ENCODE measurements around the gene CHRM2. TPM values are rescaled to one million over a fixed set of nuclear protein-coding genes. Genes with fewer than 3 reads are reported as not detected.
A peak's percentile ranks its signal among the peaks of the same experiment; 100 is the strongest.

Gene CHRM2
- total RNA-seq, 1 donor from 2014 or later, result 83.7 TPM

- DNase-seq (ENCODE audit: low spot score), result no peak
- intact Hi-C loops (cut with DNase I), result loop anchor here (5.0 kb wide), 1 partner anchor 134 kb away; no protein-coding TSS in a partner anchor
Observed at GRCh38 chr7:137006293-137006692, 137.8 kb downstream of the CHRM2 start.

- intact Hi-C loops (cut with DNase I), result loop anchor here (5.0 kb wide), 1 partner anchor 135 kb away; no protein-coding TSS in a partner anchor
- no peak for DNase-seq (ENCODE audit: low spot score)
Observed at GRCh38 chr7:137007001-137007694, 138.7 kb downstream of the CHRM2 start.

- DNase-seq (ENCODE audit: low spot score), result no peak
- intact Hi-C loops (cut with DNase I), result loop anchor here (5.0 kb wide), 1 partner anchor 137 kb away; no protein-coding TSS in a partner anchor
Observed at GRCh38 chr7:137009404-137009803, 141.0 kb downstream of the CHRM2 start.

GRCh38 chr7:137015015-137015414 is 146.6 kb downstream of the CHRM2 start:
- DNase-seq (ENCODE audit: low spot score), result no peak
- intact Hi-C loops (cut with DNase I), result loop anchor here (5.0 kb wide), 1 partner anchor 67 kb away; no protein-coding TSS in a partner anchor

GRCh38 chr7:137017221-137017620 is 148.8 kb downstream of the CHRM2 start:
- intact Hi-C loops (cut with DNase I), result loop anchor here (5.0 kb wide), 1 partner anchor 65 kb away; no protein-coding TSS in a partner anchor
- no peak for DNase-seq (ENCODE audit: low spot score)

GRCh38 chr7:137018468-137018867 is 150.0 kb downstream of the CHRM2 start:
- DNase-seq (ENCODE audit: low spot score), result no peak
- intact Hi-C loops (cut with DNase I), result loop anchor here (5.0 kb wide), 1 partner anchor 64 kb away; no protein-coding TSS in a partner anchor

- intact Hi-C loops (cut with DNase I), result no loop called here
- DNase-seq (ENCODE audit: low spot score), result no peak
Observed at GRCh38 chr7:137020351-137020750, 151.9 kb downstream of the CHRM2 start.

GRCh38 chr7:137025469-137026175 is 157.2 kb downstream of the CHRM2 start:
- no peak for DNase-seq (ENCODE audit: low spot score)
- intact Hi-C loops (cut with DNase I), result no loop called here

GRCh38 chr7:137026176-137026500 is 157.7 kb downstream of the CHRM2 start:
- no peak for DNase-seq (ENCODE audit: low spot score)
- intact Hi-C loops (cut with DNase I), result no loop called here

GRCh38 chr7:137032436-137032835 is 164.0 kb downstream of the CHRM2 start:
- no peak for DNase-seq (ENCODE audit: low spot score)
- intact Hi-C loops (cut with DNase I), result no loop called here

- intact Hi-C loops (cut with DNase I), result no loop called here
- DNase-seq (ENCODE audit: low spot score), result no peak
Observed at GRCh38 chr7:137036768-137037167, 168.3 kb downstream of the CHRM2 start.

- no peak for DNase-seq (ENCODE audit: low spot score)
- intact Hi-C loops (cut with DNase I), result no loop called here
Observed at GRCh38 chr7:137038706-137039105, 170.3 kb downstream of the CHRM2 start.

- DNase-seq (ENCODE audit: low spot score), result no peak
- intact Hi-C loops (cut with DNase I), result no loop called here
Observed at GRCh38 chr7:137040745-137041144, 172.3 kb downstream of the CHRM2 start.

GRCh38 chr7:137045573-137045972 is 177.1 kb downstream of the CHRM2 start:
- no peak for DNase-seq (ENCODE audit: low spot score)
- intact Hi-C loops (cut with DNase I), result no loop called here

- intact Hi-C loops (cut with DNase I), result no loop called here
Observed at GRCh38 chr7:137069249-137069963, 201.0 kb downstream of the CHRM2 start.

More at GRCh38 chr7:137069249-137069963, 201.0 kb downstream of the CHRM2 start:
- no peak for DNase-seq (ENCODE audit: low spot score)

Small RNA genes within 50 kb of the gene (microRNA-seq; reads per million reads assigned to microRNA genes)
- 414 reads per million, percentile 77 among the genes with 10 or more reads in this experiment for gene MIR490
